Astrocyte (in vitro differentiated cells and primary cell): Measurements from ENCODE around the gene RINL. TPM values are rescaled to one million over a fixed set of nuclear protein-coding genes. Genes with fewer than 3 reads are reported as not detected.

Experiments
- DNase-seq: peaks from one replicate; pipeline ENCODE4 v3.0.0-alpha.2; 2010; ENCODE audit warnings: low read depth
- FAIRE-seq: peaks from 2 replicates; lab custom pipeline; 2011; peaks lifted over from hg19 to GRCh38; lab: Jason Lieb, UNC
- H2AFZ ChIP-seq: 2 replicates; pipeline ENCODE4 v1.6.0; 2012; ENCODE audit warnings: low read depth, low read length, inconsistent platforms
- H3K27ac ChIP-seq: 2 replicates; pipeline ENCODE4 v1.5.1; 2011; ENCODE audit warnings: low read depth, low read length, inconsistent platforms
- H3K27me3 ChIP-seq: 2 replicates; pipeline ENCODE4 v1.6.0; 2011; ENCODE audit warnings: low read length, inconsistent platforms; ENCODE audit not compliant: insufficient read depth
- H3K36me3 ChIP-seq: 2 replicates; pipeline ENCODE4 v1.5.1; 2011; ENCODE audit warnings: low read length, inconsistent platforms; ENCODE audit not compliant: insufficient read depth
- H3K4me1 ChIP-seq: 2 replicates; pipeline ENCODE4 v1.5.1; 2011; ENCODE audit warnings: low read length, inconsistent platforms; ENCODE audit not compliant: insufficient read depth
- H3K4me2 ChIP-seq: 2 replicates; pipeline ENCODE4 v1.6.0; 2012; ENCODE audit warnings: low read length, inconsistent platforms
- H3K4me3 ChIP-seq: 2 replicates; pipeline ENCODE4 v1.5.1; 2011; ENCODE audit warnings: low read depth, mild to moderate bottlenecking, low read length, inconsistent platforms; ENCODE audit not compliant: insufficient read depth
- H3K79me2 ChIP-seq: 2 replicates; pipeline ENCODE4 v1.6.0; 2012; ENCODE audit warnings: mild to moderate bottlenecking, low read length, inconsistent platforms; ENCODE audit not compliant: insufficient read depth
- H3K9ac ChIP-seq: 2 replicates; pipeline ENCODE4 v1.6.0; 2012; ENCODE audit warnings: mild to moderate bottlenecking, low read length, inconsistent platforms
- H3K9me3 ChIP-seq: 2 replicates; pipeline ENCODE4 v1.5.1; 2012; ENCODE audit warnings: low read depth, mild to moderate bottlenecking, low read length, inconsistent platforms; ENCODE audit not compliant: insufficient read depth
- H4K20me1 ChIP-seq: 2 replicates; pipeline ENCODE4 v1.6.0; 2012; ENCODE audit warnings: low read length, inconsistent platforms; ENCODE audit not compliant: insufficient read depth
- H3K27ac Mint-ChIP-seq: one replicate; pipeline ENCODE4 v1.8.0; 2021; ENCODE audit warnings: mild to moderate bottlenecking, mixed read lengths; ENCODE audit not compliant: unreplicated experiment
- H3K27me3 Mint-ChIP-seq: one replicate; pipeline ENCODE4 v1.8.0; 2021; ENCODE audit warnings: low read depth, mixed read lengths; ENCODE audit not compliant: unreplicated experiment
- H3K36me3 Mint-ChIP-seq: one replicate; pipeline ENCODE4 v1.8.0; 2021; ENCODE audit warnings: low read depth, mixed read lengths; ENCODE audit not compliant: unreplicated experiment
- H3K4me1 Mint-ChIP-seq: one replicate; pipeline ENCODE4 v1.8.0; 2021; ENCODE audit warnings: low read depth, mixed read lengths; ENCODE audit not compliant: unreplicated experiment
- H3K4me3 Mint-ChIP-seq: one replicate; pipeline ENCODE4 v1.8.0; 2021; ENCODE audit warnings: mild to moderate bottlenecking, moderate library complexity, mixed read lengths; ENCODE audit not compliant: unreplicated experiment
- H3K9me3 Mint-ChIP-seq: one replicate; pipeline ENCODE4 v1.8.0; 2021; ENCODE audit warnings: mild to moderate bottlenecking, mixed read lengths; ENCODE audit not compliant: unreplicated experiment
- CTCF ChIP-seq: IDR thresholded peaks from 2 replicates; pipeline ENCODE4 v1.5.1; 2011; ENCODE audit warnings: low read depth, mild to moderate bottlenecking, inconsistent platforms, low read length, moderate library complexity; ENCODE audit not compliant: insufficient read depth
- EZH2 ChIP-seq: IDR thresholded peaks from 2 replicates; pipeline ENCODE4 v1.6.1; 2012; ENCODE audit warnings: mild to moderate bottlenecking, low read length, inconsistent platforms; ENCODE audit not compliant: insufficient read depth
- total RNA-seq: library from RNA; stranded (reverse); gene quantifications from 2 replicates; pipeline ENCODE4 v1.2.1, GENCODE V29; 2021

The RINL gene
- total RNA-seq, 1 donor from 2014 or later = 1.3 TPM

DNA sequence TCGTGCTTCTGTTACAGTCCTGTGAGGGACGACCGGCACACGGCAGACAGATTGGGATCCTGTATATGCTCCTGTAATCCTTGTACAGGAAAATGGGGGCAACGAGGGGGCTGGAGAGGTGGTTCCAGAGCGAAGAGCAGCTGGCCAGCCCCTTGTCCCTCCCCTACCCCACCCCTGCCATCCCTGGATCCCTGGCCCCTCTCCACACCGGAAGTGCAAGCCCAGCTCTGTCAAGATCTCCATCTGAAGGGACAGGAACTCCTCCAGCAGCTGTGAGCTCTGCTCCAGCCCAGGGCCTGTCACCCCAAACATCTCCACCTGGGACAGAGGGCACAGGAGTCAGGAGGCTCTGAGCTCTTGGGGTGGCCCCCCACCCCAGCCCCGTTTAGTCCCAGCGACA lies 39.4 kb upstream of the RINL start:
- no peak for TF ChIP-seq EZH2
- no peak for TF ChIP-seq CTCF
- H4K20me1 ChIP-seq = peaks cover 8% of the 10 kb centered on the region
- DNase-seq (no peak), FAIRE-seq (no peak)
- H3K27me3 ChIP-seq = peaks cover 2% of the 10 kb centered on the region
- no peak overlapping the region for H3K9ac ChIP-seq
- H3K4me1 ChIP-seq = no peaks in the 10 kb centered on the region
- Mint-ChIP-seq H3K27ac (no peak overlapping the region), H3K4me3 (no peak overlapping the region), H3K36me3 (peaks cover 18% of the 10 kb centered on the region), H3K4me1 (no peaks in the 10 kb centered on the region), H3K27me3 (no peaks in the 10 kb centered on the region), H3K9me3 (no peaks in the 10 kb centered on the region)
- no peak overlapping the region for H3K4me3 ChIP-seq
- H3K4me2 ChIP-seq = no peak overlapping the region
- no peaks in the 10 kb centered on the region for H3K9me3 ChIP-seq
- H2AFZ ChIP-seq = no peak overlapping the region
- no peak overlapping the region for H3K27ac ChIP-seq
- peaks cover 4% of the 10 kb centered on the region for H3K36me3 ChIP-seq
- H3K79me2 ChIP-seq = no peaks in the 10 kb centered on the region

DNA sequence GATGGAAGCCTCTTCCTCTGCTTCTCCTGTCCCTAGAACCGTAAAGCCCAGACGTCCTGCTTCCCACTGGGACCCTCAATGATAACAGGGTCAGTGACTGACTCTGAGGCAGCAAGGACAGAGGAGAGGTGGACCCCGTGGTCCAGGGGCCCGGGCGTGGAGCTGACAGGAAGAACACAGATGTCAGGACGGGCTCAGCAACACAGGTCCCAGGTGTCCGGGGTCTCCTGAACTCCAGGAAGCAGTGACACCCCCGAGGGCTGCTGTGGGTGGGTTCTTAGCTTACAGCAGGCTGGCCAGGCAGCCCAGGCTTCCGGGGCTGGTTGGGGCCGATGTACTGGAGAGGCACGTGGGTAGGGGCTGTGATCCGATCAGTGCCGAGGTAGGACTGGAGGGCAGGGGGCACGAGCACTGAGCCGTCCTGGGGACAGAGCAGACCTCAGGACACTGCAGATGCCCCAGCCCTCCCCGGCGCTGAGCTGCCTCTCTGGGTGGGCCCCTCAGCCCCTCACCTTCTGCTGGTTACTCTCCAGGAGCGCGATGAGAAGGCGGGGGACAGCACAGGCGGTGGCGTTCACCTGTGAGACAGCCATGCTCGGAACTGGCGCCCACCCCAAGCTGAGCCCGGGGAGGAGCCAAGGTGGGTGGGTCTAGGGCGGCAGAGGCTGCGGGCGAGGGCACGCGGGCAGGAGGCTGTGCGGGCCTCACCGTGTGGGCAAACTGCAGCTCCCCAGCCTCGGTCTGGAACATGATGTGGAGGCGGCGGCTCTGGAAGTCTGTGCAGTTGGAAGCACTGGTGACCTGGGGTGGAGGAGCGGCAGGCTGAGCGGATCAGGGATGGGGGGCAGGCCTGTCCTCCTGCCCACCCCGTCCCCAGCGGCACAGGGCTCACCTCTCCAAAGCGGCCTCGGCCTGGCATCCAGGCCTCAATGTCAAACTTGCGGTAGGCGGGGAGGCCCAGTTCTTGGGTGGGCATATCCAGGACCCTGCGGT lies 37.5 kb upstream of the RINL start:
- H3K4me3 Mint-ChIP-seq = no peak overlapping the region
- H2AFZ ChIP-seq = no peak overlapping the region
- no peaks in the 10 kb centered on the region for H3K36me3 ChIP-seq
- no peaks in the 10 kb centered on the region for H3K79me2 ChIP-seq
- no peak overlapping the region for H3K9ac ChIP-seq
- H3K27me3 Mint-ChIP-seq = no peaks in the 10 kb centered on the region
- no peak for DNase-seq
- no peaks in the 10 kb centered on the region for H3K4me1 ChIP-seq
- no peak for TF ChIP-seq EZH2
- no peak for TF ChIP-seq CTCF
- H3K27ac ChIP-seq = no peak overlapping the region
- peaks cover 7% of the 10 kb centered on the region for H3K36me3 Mint-ChIP-seq
- H3K4me1 Mint-ChIP-seq = no peaks in the 10 kb centered on the region
- no peak for FAIRE-seq
- no peak overlapping the region for H3K27ac Mint-ChIP-seq
- no peaks in the 10 kb centered on the region for H3K9me3 ChIP-seq
- H3K4me3 ChIP-seq = no peak overlapping the region
- no peak overlapping the region for H3K4me2 ChIP-seq
- H3K27me3 ChIP-seq = peaks cover 9% of the 10 kb centered on the region
- peaks cover 8% of the 10 kb centered on the region for H4K20me1 ChIP-seq
- no peaks in the 10 kb centered on the region for H3K9me3 Mint-ChIP-seq

DNA sequence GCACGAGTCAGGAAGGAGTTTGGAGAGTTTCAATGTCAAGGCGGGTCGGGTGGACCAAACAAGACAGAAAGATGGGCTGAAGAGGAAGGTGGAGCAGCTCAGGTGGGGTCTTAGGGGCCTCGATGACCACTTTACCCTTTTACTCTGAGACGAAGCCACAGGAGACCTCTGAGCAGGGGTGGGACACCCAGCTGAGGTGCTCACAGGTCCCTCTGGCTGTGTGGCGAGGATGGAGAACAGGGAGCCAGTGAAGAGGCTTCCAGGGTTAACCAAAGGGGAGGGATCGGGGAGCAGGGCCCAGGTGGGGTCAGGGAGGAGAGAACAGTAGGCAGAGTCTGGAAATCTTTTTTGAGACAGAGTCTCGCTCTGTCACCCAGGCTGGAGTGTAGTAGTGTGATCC lies 35.9 kb upstream of the RINL start:
- no peaks in the 10 kb centered on the region for H3K36me3 ChIP-seq
- no peak overlapping the region for H3K27ac ChIP-seq
- peaks cover 7% of the 10 kb centered on the region for H3K36me3 Mint-ChIP-seq
- H3K4me1 Mint-ChIP-seq = no peaks in the 10 kb centered on the region
- no peak overlapping the region for H2AFZ ChIP-seq
- H3K4me2 ChIP-seq = no peak overlapping the region
- H3K9me3 Mint-ChIP-seq = no peaks in the 10 kb centered on the region
- no peak overlapping the region for H3K4me3 Mint-ChIP-seq
- no peaks in the 10 kb centered on the region for H4K20me1 ChIP-seq
- FAIRE-seq (no peak), DNase-seq (no peak)
- H3K9ac ChIP-seq = no peak overlapping the region
- TF ChIP-seq EZH2 (no peak), CTCF (no peak)
- H3K27ac Mint-ChIP-seq = no peak overlapping the region
- no peaks in the 10 kb centered on the region for H3K4me1 ChIP-seq
- no peaks in the 10 kb centered on the region for H3K27me3 Mint-ChIP-seq
- peaks cover 9% of the 10 kb centered on the region for H3K27me3 ChIP-seq
- H3K4me3 ChIP-seq = no peak overlapping the region
- no peaks in the 10 kb centered on the region for H3K79me2 ChIP-seq
- no peaks in the 10 kb centered on the region for H3K9me3 ChIP-seq
